H1 (cell line): ENCODE data around the gene MIOX. TPM values are rescaled to one million over a fixed set of nuclear protein-coding genes. Genes with fewer than 3 reads are reported as not detected.

Experiments
- E2F6 ChIP-seq: IDR thresholded peaks from 2 replicates; pipeline ENCODE4 v1.6.1; 2012; ENCODE audit warnings: inconsistent platforms
- POLR2AphosphoS5 ChIP-seq: IDR thresholded peaks from 2 replicates; pipeline ENCODE4 v1.6.1; 2011; ENCODE audit warnings: low read depth, low read length
- RAD21 ChIP-seq, 2 experiments: IDR thresholded peaks in 1 of 2; conservative IDR thresholded peaks in 1 of 2; 2 replicates each; pipeline ENCODE4 v1.6.1; 2011; ENCODE audit warnings: low read depth in 2 of 2, low read length in 2 of 2, improper control_type of control experiment in 1 of 2, inconsistent platforms in 1 of 2, mild to moderate bottlenecking in 1 of 2, moderate library complexity in 1 of 2
- ZNF274 ChIP-seq: IDR thresholded peaks from 2 replicates; pipeline ENCODE4 v1.7.0; 2012; ENCODE audit warnings: low read length, borderline replicate concordance; ENCODE audit errors: extremely low read depth
- polyA plus RNA-seq, 7 experiments: library from polyadenylated mRNA; depleted of rRNA in 3 of 7; stranded (reverse) in 5 of 7; unstranded in 2 of 7; fragments of >200 nt in 5 of 7; fragments of 200-250 nt in 2 of 7; gene quantifications; 1 replicate in 5 of 7; 2 replicates in 1 of 7; 4 replicates in 1 of 7; pipeline versions ENCODE4 v1.2.1 to v1.2.3, GENCODE V29; 2011 to 2013; ENCODE audit warnings: missing spikeins in 2 of 7, mixed read lengths in 2 of 7
- total RNA-seq: library from RNA; stranded (reverse); fragmentation: NEBNext Ultra II Directional; extraction: Animal tissue kit (Norgen Biotek cat#: 25700); gene quantifications from 2 replicates; pipeline ENCODE4 v1.2.1, GENCODE V29; 2021

The MIOX gene
- total and polyA plus RNA-seq, 2 of the 8 experiments (the other 6 are each of a cell fraction or from before 2014, with no cell fraction given), result 0.30 to 0.32 TPM

- TF ChIP-seq ZNF274 (no peak), E2F6 (no peak), RAD21 (IDR thresholded peaks at IDR 0.05 in 1 of 2, conservative IDR thresholded peaks at IDR 0.05 in 1 of 2; ENCODE audit: low read depth in 2 of 2, low read length in 2 of 2) (no peak), POLR2AphosphoS5 (no peak)
- TF ChIP-seq, all 59 proteins: peak for 0
Observed at GRCh38 chr22:50506611-50507420, 20.2 kb downstream of the MIOX start (continued).
